HG02763 (cell line): Measurements from ENCODE around the gene PLXNB2.

Source experiments
- ATAC-seq: cut with Tn5 transposase; IDR thresholded peaks from one replicate; pipeline ENCODE4 v1.9.1; 2021; ENCODE audit warnings: mild to moderate bottlenecking, moderate library complexity; ENCODE audit not compliant: unreplicated experiment

PLXNB2 gene

DNA sequence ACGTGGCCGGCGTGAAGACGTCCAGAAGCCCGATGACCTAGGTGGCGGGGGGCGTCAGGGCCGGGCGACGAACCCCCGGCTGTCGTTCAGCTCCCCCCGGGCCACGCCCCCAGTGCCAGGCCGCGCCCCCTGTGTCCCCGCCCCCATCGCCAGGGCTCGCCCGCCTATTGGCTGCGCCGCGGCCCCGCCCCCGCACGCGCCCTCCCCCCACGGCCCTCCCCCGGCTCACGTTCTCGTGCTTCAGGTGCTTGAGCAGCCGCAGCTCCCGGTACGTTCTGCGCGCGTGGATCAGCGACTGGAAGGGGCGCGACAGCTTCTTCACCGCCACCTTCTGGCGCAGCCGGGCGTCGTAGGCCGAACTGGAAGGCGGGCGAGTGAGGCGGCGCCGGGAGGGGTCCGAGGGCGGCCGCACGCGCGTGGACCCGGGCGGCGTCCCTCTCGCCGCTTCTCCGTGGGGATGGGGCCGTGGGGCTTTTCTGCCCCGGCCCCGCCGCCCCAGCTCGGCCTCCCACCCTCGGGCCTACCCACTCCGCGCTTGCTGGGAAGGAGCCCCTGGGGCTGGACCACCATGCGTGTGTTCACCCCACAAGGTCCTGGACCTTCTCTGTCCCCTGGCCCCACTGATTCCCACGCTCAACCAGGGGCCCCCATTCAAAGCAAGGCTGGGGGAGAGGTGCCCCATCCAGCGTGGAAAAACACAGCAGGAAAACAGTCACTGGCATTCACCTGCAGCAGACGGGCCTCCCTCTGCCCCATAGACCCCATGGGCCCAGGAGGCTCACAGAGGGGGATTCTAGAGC lies 39.7 kb downstream of the PLXNB2 start:
- ATAC-seq = no peak

DNA sequence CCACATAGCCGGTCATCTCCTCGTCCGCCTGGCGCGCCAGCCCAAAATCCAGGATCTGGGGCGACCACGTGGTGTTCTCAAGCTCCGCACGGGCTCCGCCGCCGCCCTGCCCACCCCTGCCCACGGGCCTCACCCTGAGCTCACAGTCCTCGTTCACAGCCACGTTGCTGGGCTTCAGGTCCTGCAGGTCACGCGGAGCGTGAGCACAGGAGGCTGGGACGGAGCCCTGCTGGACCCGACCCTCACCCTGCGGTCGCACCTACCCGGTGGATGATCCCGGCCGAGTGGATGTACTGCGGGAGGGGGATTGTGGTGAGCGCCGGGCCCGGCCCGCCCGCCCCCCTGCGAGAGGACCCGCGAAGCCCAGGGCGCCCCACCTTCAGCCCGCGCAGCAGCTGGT lies 40.5 kb downstream of the PLXNB2 start:
- ATAC-seq = no peak

DNA sequence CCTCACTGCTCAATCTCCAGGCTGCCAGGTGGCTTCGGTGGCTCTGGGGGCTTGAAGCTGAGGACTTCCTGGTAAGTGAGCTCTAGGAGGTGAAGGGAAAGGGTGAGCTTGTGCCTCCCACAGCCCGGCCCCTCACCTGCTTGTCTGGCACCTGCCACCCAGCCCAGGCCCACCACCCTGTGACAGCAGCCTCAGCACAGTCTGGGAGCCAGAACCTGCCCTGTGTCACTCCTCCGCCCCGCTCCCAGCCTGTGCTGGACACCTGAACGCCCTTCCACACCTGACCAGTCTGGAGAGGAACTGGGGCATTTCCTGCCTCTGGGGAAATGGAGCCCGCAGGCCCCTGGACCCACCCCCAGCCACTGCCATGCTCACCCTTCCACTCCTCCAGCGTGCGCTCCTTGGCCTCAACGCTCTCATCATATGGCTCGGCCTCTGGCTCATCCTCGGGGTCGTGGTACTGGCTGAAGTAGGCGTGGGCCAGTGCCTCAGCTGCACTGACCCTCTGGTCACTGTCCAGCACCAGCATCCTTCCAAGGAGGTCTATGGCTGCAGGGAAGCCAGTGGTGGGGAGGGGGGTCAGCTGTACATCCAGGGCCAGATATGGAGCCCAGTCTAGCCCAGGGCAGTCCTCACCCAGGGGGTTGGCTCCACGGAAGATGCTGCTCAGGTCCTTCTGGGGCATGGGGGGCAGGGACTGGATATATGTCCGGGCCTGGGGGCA lies 42.3 kb downstream of the PLXNB2 start:
- no peak for ATAC-seq

DNA sequence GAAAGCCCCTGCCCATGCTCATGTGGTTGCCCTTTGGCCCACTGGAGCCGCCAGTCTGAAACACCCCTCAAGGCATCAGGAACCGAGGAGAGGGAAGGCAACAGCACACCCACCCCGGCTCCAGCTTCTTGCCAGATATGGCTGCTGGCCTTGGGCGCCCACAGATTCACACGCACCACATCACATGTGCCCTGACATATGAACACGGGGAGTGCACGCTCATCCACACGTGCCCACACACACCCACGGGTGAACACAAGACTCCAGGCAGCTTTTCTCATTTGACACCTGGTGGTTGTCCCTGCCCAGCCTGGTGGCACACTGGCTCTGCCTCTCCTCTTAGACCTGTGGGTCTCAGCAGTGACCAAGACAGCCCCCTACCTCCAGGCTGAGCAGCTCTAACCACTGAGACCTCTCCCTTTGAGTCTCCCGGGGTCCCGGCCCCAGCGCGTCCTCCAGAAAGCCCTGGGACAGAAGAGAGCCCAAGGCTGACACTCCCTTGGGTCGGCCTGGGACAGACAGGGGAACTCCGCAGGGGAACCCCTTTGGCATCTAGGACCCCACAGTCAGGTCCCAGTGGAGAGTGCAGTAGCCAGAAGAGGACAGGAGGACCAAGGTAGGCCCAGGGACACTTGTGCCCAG lies 43.2 kb downstream of the PLXNB2 start:
- ATAC-seq = no peak

DNA sequence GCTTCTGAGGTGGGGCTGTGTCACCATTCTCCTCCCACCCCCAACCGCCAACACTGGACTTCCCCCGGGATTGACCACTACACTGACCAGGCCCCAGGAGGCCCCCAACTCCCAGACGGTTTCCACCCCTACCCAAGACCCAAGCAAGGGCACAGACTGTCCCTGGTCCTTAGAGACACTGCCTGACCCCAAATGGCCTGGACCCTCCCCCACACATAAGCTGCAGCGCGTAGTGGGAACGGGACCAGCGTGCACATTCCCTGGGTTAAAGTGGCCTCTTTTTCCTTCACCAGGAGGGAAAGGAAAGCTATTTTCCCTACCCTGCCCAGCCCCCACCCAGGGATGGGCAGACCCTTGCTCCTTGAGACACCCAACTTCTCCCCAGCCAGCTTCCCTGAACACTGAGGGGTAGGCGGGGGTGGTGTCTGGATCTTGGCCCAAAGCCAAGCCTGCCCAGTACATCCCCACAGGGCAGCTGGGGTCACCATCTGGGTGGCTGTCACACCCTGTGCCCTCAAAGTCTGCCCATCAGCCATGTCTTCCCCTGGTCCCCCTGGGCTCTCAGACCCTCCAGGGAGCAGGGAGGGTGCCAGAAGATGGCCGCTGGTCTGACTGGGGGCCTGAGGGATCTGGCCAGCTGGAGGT lies 44.4 kb downstream of the PLXNB2 start:
- no peak for ATAC-seq

DNA sequence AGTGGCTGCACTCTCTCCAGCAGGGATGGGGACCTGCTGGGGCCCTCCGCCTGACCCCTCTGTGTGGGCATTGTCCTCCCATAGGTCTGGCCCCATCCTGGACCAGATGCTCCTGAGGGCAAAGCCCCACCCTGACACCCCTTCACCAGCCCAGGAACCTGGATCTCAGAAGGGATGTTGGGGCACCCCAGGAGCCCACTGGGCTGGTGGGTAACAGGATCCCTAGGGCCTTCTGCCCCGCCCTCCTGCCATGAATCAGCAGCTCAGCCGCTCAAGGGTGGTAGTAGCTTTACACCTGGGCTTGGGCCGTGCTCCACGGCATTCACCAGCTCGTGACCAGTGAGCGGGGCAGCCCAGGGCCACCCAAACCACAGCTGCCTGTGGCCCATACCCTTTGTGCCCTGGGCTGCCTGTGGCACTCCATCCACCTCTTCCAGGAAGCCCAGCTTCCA lies 45.0 kb downstream of the PLXNB2 start:
- ATAC-seq = no peak

DNA sequence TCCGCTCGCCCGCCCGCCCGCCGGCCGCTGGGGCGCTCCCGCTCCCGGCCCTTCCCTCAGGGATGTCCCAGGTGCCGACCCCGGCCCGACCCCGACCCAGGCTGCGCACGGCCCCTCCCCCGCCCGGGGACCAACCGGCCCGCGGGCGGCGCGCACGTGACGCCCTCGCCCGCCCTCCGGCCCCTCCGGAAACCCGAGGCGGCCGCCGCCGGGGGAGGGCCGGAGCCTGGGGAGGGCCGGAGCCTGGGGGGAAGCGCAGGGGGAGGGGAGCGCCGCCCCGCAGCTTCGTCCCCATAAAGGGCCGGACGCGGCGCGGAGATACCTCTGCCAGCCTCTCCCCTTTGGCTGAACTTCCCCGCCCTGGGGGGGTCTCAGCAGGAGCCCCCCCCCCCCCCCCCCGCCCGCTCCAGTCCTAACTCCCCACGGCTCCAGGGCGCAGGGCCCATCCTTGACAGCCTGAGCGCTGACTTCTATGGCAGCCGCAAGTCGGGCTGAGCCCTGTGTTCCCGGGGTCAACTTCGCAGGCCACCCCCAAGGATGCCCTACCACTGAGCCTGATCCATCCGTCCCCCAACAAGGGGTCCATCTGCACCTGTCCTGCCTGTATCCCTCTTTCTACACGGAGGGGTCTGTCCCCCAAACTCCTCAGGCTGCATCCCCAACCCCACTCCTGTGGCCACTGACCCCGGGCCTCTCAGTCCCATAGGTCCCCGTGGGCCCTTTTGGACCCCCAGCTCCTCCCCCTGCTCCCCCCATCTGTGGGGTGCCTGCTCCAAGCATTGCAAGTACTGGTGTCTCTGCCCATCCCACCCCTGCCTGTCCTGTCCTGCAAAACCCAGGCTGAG lies 45.6 kb downstream of the PLXNB2 start, which contains the start of gene MAPK12:
Gene MAPK12, minus strand, starts transcription at position 69 of the 845 bp plus-strand sequence. CDS start 174 bp downstream, outside the sequence.
- no peak for ATAC-seq

DNA sequence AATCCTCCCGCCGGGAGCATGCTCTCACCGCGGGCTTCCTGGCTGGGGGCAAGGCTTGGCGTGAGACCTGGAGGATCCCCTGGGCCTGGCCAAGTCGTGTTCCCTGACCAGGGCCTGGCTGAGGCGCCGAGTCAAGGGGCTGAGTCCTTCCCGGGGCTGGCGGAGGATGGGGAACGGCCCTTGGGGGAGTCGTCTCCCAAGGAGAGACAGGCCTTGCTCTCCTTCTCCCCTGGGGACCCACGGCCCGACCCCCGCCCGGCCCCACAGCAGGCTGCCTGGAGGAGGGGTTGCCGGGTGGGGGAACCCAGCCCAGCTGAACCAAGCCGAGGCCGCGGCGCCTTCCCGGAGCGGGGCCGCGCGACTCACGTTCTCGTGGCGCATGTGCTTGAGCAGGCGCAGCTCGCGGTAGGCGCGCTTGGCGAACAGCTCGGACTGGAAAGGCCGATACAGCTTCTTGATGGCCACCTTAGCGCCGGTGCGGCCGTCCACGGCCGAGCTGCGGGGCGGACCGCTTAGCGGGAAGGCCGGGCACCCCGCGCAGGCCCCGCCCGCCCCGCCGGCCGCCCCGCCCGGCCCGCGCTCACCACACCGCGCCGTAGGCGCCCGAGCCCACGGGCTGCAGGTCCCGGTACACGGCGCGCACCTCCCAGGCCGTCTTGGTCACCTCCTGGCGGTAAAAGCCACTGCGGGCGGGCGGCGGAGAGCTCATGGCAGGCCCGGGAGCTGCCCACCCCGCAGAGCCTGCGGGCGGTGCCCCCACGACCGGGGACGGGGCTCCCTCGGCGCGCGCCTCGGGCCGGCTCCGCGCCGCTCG lies 46.4 kb downstream of the PLXNB2 start:
- ATAC-seq = no peak

DNA sequence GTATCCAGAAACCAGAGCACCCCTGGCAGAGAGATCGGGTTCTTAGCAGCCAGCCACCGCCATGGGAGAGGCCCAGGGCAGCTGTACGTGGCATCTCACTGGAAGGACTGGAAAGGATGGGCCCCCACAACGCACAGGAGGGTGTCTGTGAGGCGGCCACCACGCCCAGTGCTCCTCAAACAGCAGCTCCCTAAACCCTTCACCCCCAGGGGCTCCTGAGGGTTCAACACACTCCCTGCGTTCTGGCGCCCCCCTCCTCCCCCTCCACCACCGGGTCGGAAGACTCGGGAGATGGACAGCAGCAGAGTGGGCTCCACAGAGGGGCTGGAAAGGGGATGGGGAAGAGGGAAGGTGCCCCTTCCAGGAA lies 47.0 kb downstream of the PLXNB2 start:
- ATAC-seq = no peak

DNA sequence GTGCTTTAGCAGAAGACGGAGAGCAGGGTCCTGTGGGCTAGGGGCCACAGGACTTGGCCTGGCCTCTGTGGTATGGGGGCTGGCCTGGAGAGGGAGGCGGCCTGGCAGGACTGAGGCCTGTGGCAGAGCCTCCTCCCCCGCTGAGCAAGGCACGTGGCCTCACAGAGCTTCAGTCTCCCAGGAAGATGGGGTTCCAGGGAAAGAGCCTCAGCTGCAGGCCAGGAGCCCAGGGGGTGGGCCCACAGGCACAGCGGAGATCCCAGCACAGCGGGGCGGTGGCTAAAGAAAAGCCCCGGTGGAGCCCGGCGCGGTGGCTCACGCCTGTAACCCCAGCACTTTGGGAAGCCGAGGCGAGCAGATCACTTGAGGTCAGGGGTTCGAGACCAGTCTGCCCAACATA lies 48.1 kb downstream of the PLXNB2 start:
- no peak for ATAC-seq

DNA sequence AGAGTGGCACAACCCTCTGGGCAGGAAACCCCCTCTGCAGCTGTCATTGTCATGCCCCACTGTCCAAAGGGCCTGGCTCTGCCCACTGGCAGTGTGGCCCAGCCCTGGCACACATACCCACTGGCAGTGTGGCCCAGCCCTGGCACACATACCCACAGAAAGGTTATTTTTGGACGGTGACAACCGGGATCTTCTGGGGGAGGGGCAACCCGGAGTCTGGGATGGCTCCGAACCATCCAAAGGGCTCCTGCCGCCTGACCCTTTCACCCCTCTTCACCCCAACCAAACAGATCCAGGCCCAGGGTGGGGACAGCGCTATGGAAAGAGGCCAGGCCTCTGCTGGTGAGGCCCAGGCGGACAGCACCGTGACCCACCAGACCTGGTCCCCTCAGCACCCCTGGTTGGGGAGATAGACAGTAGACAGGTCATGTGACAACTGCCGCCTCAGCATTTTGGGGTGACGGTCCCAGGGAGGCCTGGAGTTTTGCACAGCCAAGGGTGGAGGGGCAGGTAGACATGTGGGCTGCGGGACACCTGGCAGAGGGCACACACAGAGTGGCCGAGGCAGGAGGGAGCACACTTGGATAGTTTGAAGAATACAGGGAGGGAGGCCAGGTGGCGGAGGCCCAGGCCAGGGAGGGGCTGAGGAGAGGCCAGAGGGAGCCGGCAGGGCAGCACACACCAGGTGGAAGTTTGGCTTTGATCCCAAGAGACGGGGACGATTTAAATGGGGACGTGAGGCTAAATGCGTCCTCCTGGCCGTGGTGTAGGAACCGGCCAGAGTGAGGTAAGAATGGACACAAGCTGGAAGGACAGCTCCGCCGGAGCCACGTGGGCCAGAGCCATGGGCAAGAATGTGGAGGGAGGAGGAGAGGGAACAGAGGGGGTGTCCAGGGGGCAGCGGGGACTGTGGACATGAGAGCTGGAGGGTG lies 48.8 kb downstream of the PLXNB2 start:
- no peak for ATAC-seq

DNA sequence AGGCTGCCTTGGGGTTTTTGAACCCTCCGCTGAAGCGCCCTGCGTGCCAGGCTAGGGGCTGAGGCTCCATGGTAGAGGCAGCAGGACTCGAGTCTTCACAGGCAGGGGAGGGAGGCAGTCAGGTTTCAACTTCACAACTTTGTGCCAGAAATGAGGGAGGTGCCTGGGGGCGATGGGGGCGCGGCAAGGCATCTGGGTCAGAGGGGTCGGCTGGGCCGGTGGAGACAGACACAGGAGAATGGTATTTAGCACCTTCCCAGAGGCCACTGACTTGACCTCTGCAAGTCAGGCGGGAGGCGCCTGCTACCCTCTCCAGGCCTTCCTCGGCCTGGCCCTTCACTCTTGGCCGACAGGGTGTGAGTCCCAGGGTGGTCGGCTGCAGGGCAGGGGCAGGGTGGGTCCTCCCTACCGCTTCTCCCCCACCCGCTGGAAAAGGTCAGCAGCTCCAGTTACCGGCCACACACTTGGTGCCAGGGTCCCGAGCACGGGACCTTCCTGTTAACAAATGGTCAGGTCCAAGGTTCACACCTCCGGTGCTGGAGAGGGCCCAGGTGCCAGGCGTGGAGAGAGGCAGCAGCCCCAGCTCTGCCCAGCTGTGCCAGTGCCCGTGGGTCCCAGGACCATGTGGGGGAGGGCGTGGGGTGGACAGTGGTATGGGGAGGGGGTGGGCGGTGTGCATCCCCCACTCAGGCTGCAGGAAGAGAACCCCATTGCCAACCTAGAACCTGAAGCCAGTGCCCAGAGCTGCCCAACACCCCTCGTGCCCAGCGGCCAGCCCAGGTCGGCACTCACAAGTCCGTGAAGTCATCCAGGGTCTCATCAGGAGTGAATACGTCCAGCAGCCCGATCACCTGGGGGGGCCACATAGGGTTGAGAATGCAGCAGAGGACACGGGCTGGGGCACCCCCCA lies 49.7 kb downstream of the PLXNB2 start:
- no peak for ATAC-seq

DNA sequence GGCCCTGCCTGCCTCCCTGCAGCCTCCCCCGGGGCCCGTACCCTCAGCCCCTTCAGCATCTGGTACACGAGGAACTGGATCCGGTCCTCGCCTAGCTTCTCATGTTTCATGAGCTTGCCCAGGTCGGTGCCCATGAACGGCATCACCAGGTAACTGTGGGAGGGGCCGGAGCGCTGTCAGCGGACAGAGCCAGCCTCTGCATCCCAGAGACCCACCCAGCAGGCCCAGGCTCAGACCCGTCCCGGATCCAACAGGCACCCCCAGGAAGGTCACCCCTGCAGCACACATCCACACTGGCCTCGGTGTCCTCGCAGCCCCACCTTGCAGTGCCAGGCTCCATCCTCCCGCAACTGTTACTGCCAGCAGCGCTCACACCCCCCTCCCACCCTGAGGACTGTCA lies 50.4 kb downstream of the PLXNB2 start:
- ATAC-seq = no peak

DNA sequence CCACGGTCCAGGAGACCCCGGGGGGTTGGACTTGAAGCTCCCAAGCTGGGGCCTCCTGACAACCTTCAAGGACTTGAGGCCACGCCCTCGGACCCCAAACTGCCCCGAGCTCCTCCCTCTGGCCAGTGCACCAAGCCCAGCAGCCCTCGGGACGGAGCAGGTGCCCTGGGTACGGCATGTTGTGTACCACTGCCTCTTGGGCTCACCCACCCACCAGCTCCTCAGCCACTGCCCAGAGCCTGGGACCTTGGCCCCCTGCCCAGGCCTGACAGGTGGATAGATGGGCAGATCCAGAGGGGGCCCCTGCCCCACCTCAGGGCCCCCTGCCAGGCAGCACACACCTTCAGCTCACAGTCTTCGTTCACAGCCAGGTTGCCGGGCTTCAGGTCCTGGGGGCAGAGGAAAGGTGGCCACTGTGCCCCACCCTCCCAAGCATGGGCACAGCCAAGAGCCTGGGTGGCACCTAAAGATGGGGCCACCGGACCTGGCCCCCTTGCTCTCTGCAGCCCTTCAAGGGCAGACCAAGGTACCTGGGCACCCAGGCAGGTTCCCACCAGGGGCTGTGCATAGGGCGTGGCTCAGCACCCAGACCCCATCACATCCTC lies 51.1 kb downstream of the PLXNB2 start:
- no peak for ATAC-seq

DNA sequence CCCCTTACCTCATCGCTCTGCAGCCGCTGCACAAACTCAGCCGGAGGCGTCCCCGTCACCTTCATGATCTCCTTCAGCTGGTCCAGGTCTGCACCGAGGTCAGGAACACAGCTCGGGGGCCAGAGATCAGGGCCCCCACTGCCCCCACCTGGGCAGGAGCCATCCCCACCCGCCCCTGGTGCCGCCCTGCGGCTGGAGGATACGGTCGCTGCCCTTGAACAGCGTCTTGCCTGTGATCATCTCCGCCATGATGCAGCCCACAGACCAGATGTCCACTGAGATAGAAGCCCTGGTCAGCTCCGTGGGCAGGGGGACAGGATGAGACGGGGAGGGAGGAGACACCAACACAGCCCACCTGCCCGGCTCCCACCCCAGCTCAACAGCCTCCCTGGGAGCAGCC lies 51.8 kb downstream of the PLXNB2 start:
- no peak for ATAC-seq

DNA sequence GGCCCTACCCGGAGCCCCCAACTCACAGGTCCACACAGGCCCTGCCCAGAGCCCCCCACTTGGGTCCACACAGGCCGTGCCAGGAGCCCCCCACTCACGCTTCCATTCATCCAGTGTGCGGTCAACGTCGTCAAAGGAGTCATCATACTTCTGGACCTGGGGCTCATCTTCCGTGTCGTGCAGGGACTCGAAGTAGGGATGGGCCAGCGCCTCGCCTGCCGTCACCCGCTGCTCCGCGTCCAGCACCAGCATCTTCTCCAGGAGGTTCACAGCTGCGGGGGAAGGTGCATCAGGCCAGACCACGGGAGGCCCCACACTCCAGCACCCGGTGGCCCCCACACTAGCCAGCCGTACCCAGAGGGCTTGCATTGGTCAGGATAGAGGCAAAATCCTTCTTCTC lies 52.3 kb downstream of the PLXNB2 start:
- ATAC-seq = no peak

DNA sequence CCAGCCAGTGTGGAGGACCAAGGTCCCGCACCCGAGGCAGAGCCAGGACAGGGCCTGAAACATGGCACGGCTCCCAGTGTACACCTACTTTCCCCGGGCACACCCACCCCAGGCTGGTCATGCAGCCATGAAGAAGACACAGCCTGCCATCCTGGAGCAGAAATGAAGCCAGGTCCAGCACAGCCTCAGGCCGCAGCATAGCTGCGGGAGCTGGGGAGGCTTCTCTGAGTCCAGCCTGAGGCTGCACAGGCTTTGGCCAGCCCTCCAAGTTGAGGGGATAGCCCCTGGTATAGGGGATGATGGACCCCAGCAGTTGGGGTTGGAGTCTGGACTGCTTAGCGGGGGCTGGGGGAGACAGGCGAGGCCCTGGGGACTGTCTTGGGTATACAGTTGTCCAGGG lies 53.5 kb downstream of the PLXNB2 start:
- no peak for ATAC-seq
